GM12878 (cell line): Measurements from ENCODE around the gene ERO1B. TPM values are rescaled to one million over a fixed set of nuclear protein-coding genes. Genes with fewer than 3 reads are reported as not detected.

Experiments used
- ATAC-seq: fragments of 200-7000 bp; cut with Tn5 transposase; 3 replicates; pipeline ENCODE4 v1.9.1; 2020; ENCODE audit warnings: mild to moderate bottlenecking, moderate library complexity
- BruUV-seq: library from RNA; stranded (reverse); fragments of 400-500 nt; replicated peaks from 2 replicates; lab custom pipeline; 2021; lab: Mats Ljungman, UMichigan
- CTCF ChIA-PET: fragments of 300-600 bp; sonication (Branson Sonifier 250); formaldehyde crosslinking; extraction: SDS; loops from one replicate; lab custom pipeline; 2021; ENCODE audit warnings: inconsistent platforms; lab: Yijun Ruan, JAX
- POLR2A ChIA-PET: fragments of 350-600 bp; formaldehyde crosslinking; extraction: SDS; loops from one replicate; lab custom pipeline; 2021; ENCODE audit warnings: inconsistent platforms; lab: Charles Lee
- RAD21 ChIA-PET: fragments of 300-600 bp; sonication (Branson Sonifier 250); formaldehyde crosslinking; loops from one replicate; lab custom pipeline; 2023; ENCODE audit warnings: antibody characterized with exemption; ENCODE audit not compliant: unreplicated experiment; lab: Charles Lee
- SMC1A ChIA-PET: fragments of 300-600 bp; sonication (Branson Sonifier 250); formaldehyde crosslinking; loops from one replicate; lab custom pipeline; 2023; ENCODE audit not compliant: unreplicated experiment, uncharacterized antibody; lab: Charles Lee
- DNase-seq: peaks from one replicate; pipeline ENCODE4 v3.0.0-alpha.2; 2011; ENCODE audit warnings: low read depth, low spot score
- FAIRE-seq: peaks from 3 replicates; lab custom pipeline; 2011; peaks lifted over from hg19 to GRCh38; lab: Jason Lieb, UNC
- H2AFZ ChIP-seq: 2 replicates; pipeline ENCODE4 v1.6.0; 2011; ENCODE audit warnings: low read depth, low read length, control low read depth; ENCODE audit not compliant: control insufficient read depth
- H3K27ac ChIP-seq: 2 replicates; pipeline ENCODE4 v1.5.1; 2011; ENCODE audit warnings: control low read depth; ENCODE audit not compliant: control insufficient read depth, insufficient read depth
- H3K27me3 ChIP-seq, 2 experiments: replicated peaks in 1 of 2; 2 replicates each; pipeline versions ENCODE4 v1.6.0 to v1.6.1; 2011; ENCODE audit warnings: low read length in 1 of 2; ENCODE audit not compliant: control insufficient read depth in 2 of 2, insufficient read depth in 2 of 2
- H3K36me3 ChIP-seq, 2 experiments: 2 replicates each; pipeline ENCODE4 v1.5.1; 2011; ENCODE audit warnings: low read length in 1 of 2; ENCODE audit not compliant: control insufficient read depth in 2 of 2, insufficient read depth in 2 of 2
- H3K4me1 ChIP-seq: 2 replicates; pipeline ENCODE4 v1.6.1; 2011; ENCODE audit warnings: mild to moderate bottlenecking, low read length, moderate library complexity, mixed read lengths; ENCODE audit not compliant: control insufficient read depth, insufficient read depth
- H3K4me2 ChIP-seq: 2 replicates; pipeline ENCODE4 v1.6.0; 2011; ENCODE audit warnings: control low read depth; ENCODE audit not compliant: control insufficient read depth, insufficient read depth
- H3K4me3 ChIP-seq: fragments of 200-600 bp; sonication (generic); 2 replicates; pipeline ENCODE4 v1.5.1; 2016
- H3K79me2 ChIP-seq: 2 replicates; pipeline ENCODE4 v1.6.0; 2011; ENCODE audit warnings: low read length; ENCODE audit not compliant: control insufficient read depth, insufficient read depth
- H3K9ac ChIP-seq: 2 replicates; pipeline ENCODE4 v1.8.0; 2011; ENCODE audit warnings: low read length, control low read depth, mixed read lengths; ENCODE audit not compliant: control insufficient read depth, insufficient read depth
- H3K9me3 ChIP-seq: replicated peaks from 3 replicates; pipeline ENCODE4 v1.5.1; 2011; ENCODE audit warnings: mild to moderate bottlenecking, low read length; ENCODE audit not compliant: control insufficient read depth, insufficient read depth
- H4K20me1 ChIP-seq: 2 replicates; pipeline ENCODE4 v1.6.0; 2011; ENCODE audit not compliant: control insufficient read depth, insufficient read depth
- BCL11A ChIP-seq: IDR thresholded peaks from 2 replicates; pipeline ENCODE4 v1.6.1; 2011; ENCODE audit warnings: low read depth, low read length
- CBFB ChIP-seq: IDR thresholded peaks from 2 replicates; pipeline ENCODE4 v1.6.1; 2016; ENCODE audit warnings: antibody characterized with exemption, low read depth
- CBX3 ChIP-seq: fragments of 200-600 bp; sonication (generic); IDR thresholded peaks from 2 replicates; pipeline ENCODE4 v1.6.1; 2016; ENCODE audit warnings: low read depth, borderline replicate concordance
- CEBPB ChIP-seq, 2 experiments: fragments of 150-350 bp in 1 of 2; IDR thresholded peaks; 2 replicates each; pipeline ENCODE4 v1.6.1; 2012 to 2014; ENCODE audit warnings: low read depth in 2 of 2, low read length in 2 of 2, borderline replicate concordance in 1 of 2, inconsistent platforms in 1 of 2
- IKZF1 ChIP-seq: fragments of 450-650 bp; conservative IDR thresholded peaks from 2 replicates; pipeline ENCODE4 v1.6.1; 2017; ENCODE audit warnings: antibody characterized with exemption, mild to moderate bottlenecking
- IRF4 ChIP-seq: IDR thresholded peaks from 2 replicates; pipeline ENCODE4 v1.6.1; 2011; ENCODE audit warnings: low read depth, low read length
- KDM1A ChIP-seq: fragments of 200-600 bp; sonication (generic); IDR thresholded peaks from 2 replicates; pipeline ENCODE4 v1.6.1; 2016; ENCODE audit warnings: borderline replicate concordance
- MEF2B ChIP-seq: fragments of 450-650 bp; IDR thresholded peaks from 2 replicates; pipeline ENCODE4 v1.6.1; 2018; ENCODE audit warnings: mild to moderate bottlenecking, moderate library complexity; ENCODE audit not compliant: partially characterized antibody, poor library complexity, severe bottlenecking
- NFYB ChIP-seq: IDR thresholded peaks from 2 replicates; pipeline ENCODE4 v1.6.1; 2011; ENCODE audit warnings: low read depth, mild to moderate bottlenecking, low read length, improper control_type of control experiment, moderate library complexity; ENCODE audit not compliant: insufficient read depth
- NR2C1 ChIP-seq: fragments of 450-650 bp; IDR thresholded peaks from 2 replicates; pipeline ENCODE4 v1.6.1; 2017; ENCODE audit warnings: antibody characterized with exemption, mild to moderate bottlenecking, moderate library complexity
- NRF1 ChIP-seq: conservative IDR thresholded peaks from 2 replicates; pipeline ENCODE4 v1.6.1; 2011; ENCODE audit warnings: mild to moderate bottlenecking, low read depth, low read length, improper control_type of control experiment
- POU2F2 ChIP-seq: IDR thresholded peaks from 3 replicates; pipeline ENCODE4 v1.6.1; 2011; ENCODE audit warnings: low read depth, mild to moderate bottlenecking, low read length, borderline replicate concordance
- SUPT20H ChIP-seq: IDR thresholded peaks from 2 replicates; pipeline ENCODE4 v1.6.1; 2011; ENCODE audit warnings: low read depth, mild to moderate bottlenecking, low read length, moderate library complexity, borderline replicate concordance; ENCODE audit not compliant: control insufficient read depth
- YY1 ChIP-seq: IDR thresholded peaks from 2 replicates; pipeline ENCODE4 v1.6.1; 2011; ENCODE audit warnings: low read depth, mild to moderate bottlenecking, low read length
- in situ Hi-C: fragments of 300-500 bp; cut with MboI; formaldehyde crosslinking; loops from 9 replicates; pipeline ENCODE4 v1.14.3; 2018; ENCODE audit warnings: mixed read lengths
- intact Hi-C: fragments of 100-400 bp; cut with micrococcal nuclease; formaldehyde crosslinking; loops from one replicate; pipeline ENCODE4 v1.14.2; 2022; ENCODE audit not compliant: unreplicated experiment
- polyA plus RNA-seq, 11 experiments: library from polyadenylated mRNA; depleted of rRNA in 4 of 11; unstranded in 6 of 11; stranded (reverse) in 5 of 11; fragments of >200 nt; fragmentation: Nextera tagmentation in 4 of 11; fragmentation: Illumina TruSeq in 1 of 11; extraction: Ambion mirVana in 4 of 11; extraction: Trizol in 1 of 11; gene quantifications; 1 replicate in 1 of 11; 2 replicates in 10 of 11; pipeline versions ENCODE4 v1.2.1 to v1.2.3, GENCODE V29; 2011 to 2016; ENCODE audit warnings: inconsistent platforms in 2 of 11, missing spikeins in 2 of 11, low read depth in 1 of 11
- total RNA-seq, 4 experiments: library from RNA; depleted of rRNA in 3 of 4; stranded (reverse); fragments of >200 nt in 3 of 4; fragmentation: Illumina TruSeq in 1 of 4; extraction: Trizol in 1 of 4; gene quantifications; 2 replicates each; pipeline versions ENCODE4 v1.2.1 to v1.2.3, GENCODE V29; 2013 to 2021
- TF ChIP-seq, protein P1 (sequence below): fragments of 150-350 bp; IDR thresholded peaks from 2 replicates; pipeline ENCODE4 v1.6.1; 2014; ENCODE audit warnings: mild to moderate bottlenecking, low read depth, low read length
- TF ChIP-seq, protein P2 (sequence below): fragments of 450-650 bp; conservative IDR thresholded peaks from 2 replicates; pipeline ENCODE4 v1.6.1; 2017; ENCODE audit warnings: mild to moderate bottlenecking, moderate library complexity
- TF ChIP-seq, protein P3 (sequence below): fragments of 450-650 bp; IDR thresholded peaks from 2 replicates; pipeline ENCODE4 v1.6.1; 2016; ENCODE audit warnings: mild to moderate bottlenecking, moderate library complexity, borderline replicate concordance

The ERO1B gene
- total and polyA plus RNA-seq, 10 of the 15 experiments (the other 5 are each of a cell fraction or from before 2014, with no cell fraction given) = 9.0 to 30.9 (median 23.0) TPM

DNA sequence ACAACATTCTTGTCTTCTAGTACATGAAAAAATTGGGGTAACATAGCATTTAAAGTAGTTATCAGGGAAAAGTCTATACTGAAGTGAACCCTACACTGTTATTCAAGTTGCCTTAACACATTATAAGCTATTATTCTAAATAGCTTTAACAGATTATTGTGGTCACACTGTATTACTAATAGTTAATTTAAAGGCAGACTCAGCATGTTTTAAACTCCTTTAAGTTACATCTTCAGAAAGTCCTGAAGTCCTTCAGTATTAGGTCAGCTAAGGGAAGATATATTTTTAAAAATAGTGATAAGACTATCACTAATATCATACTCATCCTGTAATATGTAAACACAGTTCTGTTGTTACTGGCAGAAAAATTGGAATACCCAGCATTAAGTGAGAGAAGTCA is 72.0 kb downstream of the ERO1B start:
- no peaks in the 10 kb centered on the region for H3K27me3 ChIP-seq
- H3K4me1 ChIP-seq = no peaks in the 10 kb centered on the region
- in situ Hi-C loops (no loop called here), intact Hi-C loops (loop anchor here (10.0 kb wide), 1 partner anchor 105 kb away; no protein-coding TSS in a partner anchor)
- H2AFZ ChIP-seq = no peak overlapping the region
- POLR2A ChIA-PET = no interaction called here
- no peaks in the 10 kb centered on the region for H4K20me1 ChIP-seq
- no peak for FAIRE-seq
- SMC1A ChIA-PET = interaction anchor here (1.4 kb wide), 1 partner anchor 11 kb away, joined by 6 read pairs; no protein-coding TSS in a partner anchor
- H3K9me3 ChIP-seq = no peaks in the 10 kb centered on the region; the same call in 2 of the 3 replicates
- no peaks in the 10 kb centered on the region for H3K79me2 ChIP-seq
- H3K4me3 ChIP-seq = no peak overlapping the region
- CTCF ChIA-PET = interaction anchor here (0.7 to 1.1 kb wide), 2 partner anchors 184 to 258 kb away, joined by 3 read pairs; partner anchors contain the start of gene EDARADD
- RAD21 ChIA-PET = no interaction called here
- ATAC-seq = no peak
- peaks cover 2 to 20% of the 10 kb centered on the region in 2 experiments for H3K36me3 ChIP-seq
- DNase-seq = no peak
- H3K27ac ChIP-seq = no peak overlapping the region
- H3K4me2 ChIP-seq = no peak overlapping the region
- H3K9ac ChIP-seq = no peak overlapping the region
- BruUV-seq = no TSS peak
- TF ChIP-seq CBFB (no peak), IRF4 (no peak), NRF1 (no peak), NR2C1 (no peak), NFYB (no peak), POU2F2 (no peak), SUPT20H (no peak), BCL11A (no peak), CBX3 (no peak), KDM1A (no peak), CEBPB (IDR thresholded peaks at IDR 0.05; ENCODE audit: borderline replicate concordance in 1 of 2, low read depth in 2 of 2, low read length in 2 of 2) (no peak), IKZF1 (no peak), MEF2B (no peak), YY1 (no peak)
- TF ChIP-seq, protein P1, sequence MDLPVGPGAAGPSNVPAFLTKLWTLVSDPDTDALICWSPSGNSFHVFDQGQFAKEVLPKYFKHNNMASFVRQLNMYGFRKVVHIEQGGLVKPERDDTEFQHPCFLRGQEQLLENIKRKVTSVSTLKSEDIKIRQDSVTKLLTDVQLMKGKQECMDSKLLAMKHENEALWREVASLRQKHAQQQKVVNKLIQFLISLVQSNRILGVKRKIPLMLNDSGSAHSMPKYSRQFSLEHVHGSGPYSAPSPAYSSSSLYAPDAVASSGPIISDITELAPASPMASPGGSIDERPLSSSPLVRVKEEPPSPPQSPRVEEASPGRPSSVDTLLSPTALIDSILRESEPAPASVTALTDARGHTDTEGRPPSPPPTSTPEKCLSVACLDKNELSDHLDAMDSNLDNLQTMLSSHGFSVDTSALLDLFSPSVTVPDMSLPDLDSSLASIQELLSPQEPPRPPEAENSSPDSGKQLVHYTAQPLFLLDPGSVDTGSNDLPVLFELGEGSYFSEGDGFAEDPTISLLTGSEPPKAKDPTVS = no peak
- TF ChIP-seq, protein P2, sequence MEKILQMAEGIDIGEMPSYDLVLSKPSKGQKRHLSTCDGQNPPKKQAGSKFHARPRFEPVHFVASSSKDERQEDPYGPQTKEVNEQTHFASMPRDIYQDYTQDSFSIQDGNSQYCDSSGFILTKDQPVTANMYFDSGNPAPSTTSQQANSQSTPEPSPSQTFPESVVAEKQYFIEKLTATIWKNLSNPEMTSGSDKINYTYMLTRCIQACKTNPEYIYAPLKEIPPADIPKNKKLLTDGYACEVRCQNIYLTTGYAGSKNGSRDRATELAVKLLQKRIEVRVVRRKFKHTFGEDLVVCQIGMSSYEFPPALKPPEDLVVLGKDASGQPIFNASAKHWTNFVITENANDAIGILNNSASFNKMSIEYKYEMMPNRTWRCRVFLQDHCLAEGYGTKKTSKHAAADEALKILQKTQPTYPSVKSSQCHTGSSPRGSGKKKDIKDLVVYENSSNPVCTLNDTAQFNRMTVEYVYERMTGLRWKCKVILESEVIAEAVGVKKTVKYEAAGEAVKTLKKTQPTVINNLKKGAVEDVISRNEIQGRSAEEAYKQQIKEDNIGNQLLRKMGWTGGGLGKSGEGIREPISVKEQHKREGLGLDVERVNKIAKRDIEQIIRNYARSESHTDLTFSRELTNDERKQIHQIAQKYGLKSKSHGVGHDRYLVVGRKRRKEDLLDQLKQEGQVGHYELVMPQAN = no peak
- TF ChIP-seq, protein P3, sequence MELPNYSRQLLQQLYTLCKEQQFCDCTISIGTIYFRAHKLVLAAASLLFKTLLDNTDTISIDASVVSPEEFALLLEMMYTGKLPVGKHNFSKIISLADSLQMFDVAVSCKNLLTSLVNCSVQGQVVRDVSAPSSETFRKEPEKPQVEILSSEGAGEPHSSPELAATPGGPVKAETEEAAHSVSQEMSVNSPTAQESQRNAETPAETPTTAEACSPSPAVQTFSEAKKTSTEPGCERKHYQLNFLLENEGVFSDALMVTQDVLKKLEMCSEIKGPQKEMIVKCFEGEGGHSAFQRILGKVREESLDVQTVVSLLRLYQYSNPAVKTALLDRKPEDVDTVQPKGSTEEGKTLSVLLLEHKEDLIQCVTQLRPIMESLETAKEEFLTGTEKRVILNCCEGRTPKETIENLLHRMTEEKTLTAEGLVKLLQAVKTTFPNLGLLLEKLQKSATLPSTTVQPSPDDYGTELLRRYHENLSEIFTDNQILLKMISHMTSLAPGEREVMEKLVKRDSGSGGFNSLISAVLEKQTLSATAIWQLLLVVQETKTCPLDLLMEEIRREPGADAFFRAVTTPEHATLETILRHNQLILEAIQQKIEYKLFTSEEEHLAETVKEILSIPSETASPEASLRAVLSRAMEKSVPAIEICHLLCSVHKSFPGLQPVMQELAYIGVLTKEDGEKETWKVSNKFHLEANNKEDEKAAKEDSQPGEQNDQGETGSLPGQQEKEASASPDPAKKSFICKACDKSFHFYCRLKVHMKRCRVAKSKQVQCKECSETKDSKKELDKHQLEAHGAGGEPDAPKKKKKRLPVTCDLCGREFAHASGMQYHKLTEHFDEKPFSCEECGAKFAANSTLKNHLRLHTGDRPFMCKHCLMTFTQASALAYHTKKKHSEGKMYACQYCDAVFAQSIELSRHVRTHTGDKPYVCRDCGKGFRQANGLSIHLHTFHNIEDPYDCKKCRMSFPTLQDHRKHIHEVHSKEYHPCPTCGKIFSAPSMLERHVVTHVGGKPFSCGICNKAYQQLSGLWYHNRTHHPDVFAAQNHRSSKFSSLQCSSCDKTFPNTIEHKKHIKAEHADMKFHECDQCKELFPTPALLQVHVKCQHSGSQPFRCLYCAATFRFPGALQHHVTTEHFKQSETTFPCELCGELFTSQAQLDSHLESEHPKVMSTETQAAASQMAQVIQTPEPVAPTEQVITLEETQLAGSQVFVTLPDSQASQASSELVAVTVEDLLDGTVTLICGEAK = no peak
